Measurements from ENCODE around the gene STEAP3. TPM values are rescaled to one million over a fixed set of nuclear protein-coding genes. Genes with fewer than 3 reads are reported as not detected.

Gene STEAP3
- total RNA-seq, 2 donors from 2014 or later = 4.4 to 7.9 TPM

DNA sequence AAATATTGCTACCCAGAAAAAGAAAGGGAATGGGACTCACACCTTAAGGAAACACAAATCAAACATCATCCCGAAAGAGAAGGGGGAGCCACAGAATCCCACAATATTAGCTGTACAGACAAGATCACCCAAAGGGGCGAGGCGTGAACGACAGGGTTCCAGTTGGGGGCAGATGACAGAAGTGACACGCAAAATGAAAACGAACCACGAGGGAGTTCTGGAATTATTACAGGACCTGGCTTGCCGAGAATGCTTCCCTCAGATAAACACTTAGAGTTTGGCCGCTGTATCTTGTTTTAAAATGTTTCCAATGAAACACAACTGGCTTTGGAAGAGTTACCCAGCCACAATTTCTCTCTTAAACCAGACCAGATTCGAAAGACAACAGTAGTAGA is 82.6 kb downstream of the STEAP3 start:
- H3K9me3 Mint-ChIP-seq = no peaks in the 10 kb centered on the region
- H3K36me3 Mint-ChIP-seq (ENCODE audit: low read depth) = no peaks in the 10 kb centered on the region
- peaks cover 19% of the 10 kb centered on the region for H3K4me1 Mint-ChIP-seq
- Histone ChIP-seq H3K4me3 (ENCODE audit: low read length) (no peak overlapping the region), H3K9me3 (ENCODE audit: control insufficient read depth, low read length) (no peaks in the 10 kb centered on the region), H3K4me1 (ENCODE audit: control insufficient read depth, insufficient read depth, low read length) (no peaks in the 10 kb centered on the region), H3K36me3 (ENCODE audit: control insufficient read depth, insufficient read depth, low read length) (no peaks in the 10 kb centered on the region), H3K27ac (ENCODE audit: low read depth, low read length) (no peak overlapping the region), H3K9ac (ENCODE audit: extremely low read depth, low read length, poor library complexity, severe bottlenecking) (no peak overlapping the region), H3K27me3 (ENCODE audit: control insufficient read depth, insufficient read depth, low read length, poor library complexity, severe bottlenecking) (no peaks in the 10 kb centered on the region)
- no peak overlapping the region for H3K4me3 Mint-ChIP-seq
- H3K27me3 Mint-ChIP-seq (ENCODE audit: insufficient read depth) = no peaks in the 10 kb centered on the region
- TF ChIP-seq CTCF (conservative IDR thresholded peaks at IDR 0.05) = no peak
- no peak for DNase-seq
- WGBS, 2 experiments (ENCODE audit: insufficient coverage in 1 of 2, insufficient read length in 1 of 2) = 91 to 97% methylated on average over 6 to 9 of the region's 10 CpGs
- no peak overlapping the region for H3K27ac Mint-ChIP-seq

DNA sequence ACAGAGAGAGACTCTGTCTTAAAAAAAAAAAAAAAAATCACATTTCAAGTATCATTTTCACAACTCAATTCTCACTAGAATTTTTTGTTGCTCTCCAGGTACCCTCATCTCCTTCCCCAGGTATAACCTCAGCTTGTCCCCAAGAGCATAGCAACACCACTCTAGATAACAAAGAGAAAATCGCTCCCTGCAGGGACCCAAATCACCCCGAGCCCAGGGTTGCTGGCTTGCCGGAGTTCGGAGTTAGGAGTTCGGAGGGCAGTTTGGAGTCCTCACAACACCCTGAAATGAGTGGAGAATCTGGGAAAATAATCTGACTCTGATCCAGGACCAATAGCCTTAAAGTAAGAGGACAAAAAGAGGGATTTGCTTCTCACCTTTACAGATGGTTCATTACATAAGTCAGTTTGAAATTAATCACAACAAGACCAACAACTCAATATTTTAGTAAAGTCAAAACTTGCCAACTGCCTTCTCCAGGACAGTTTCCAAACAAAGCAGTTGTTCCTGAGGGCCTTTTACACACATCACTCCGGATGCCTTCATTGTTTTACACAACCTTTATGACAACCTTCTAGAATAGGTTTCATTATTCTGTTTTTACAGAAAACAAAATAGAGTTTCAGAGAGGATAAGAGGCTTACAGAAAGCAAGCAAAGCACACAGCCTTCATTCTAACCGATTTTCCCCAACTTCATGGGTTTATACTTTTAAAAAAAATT is 83.9 kb downstream of the STEAP3 start:
- no peaks in the 10 kb centered on the region for H3K9me3 ChIP-seq (ENCODE audit: control insufficient read depth, low read length)
- 80% methylated on average over 7 of the region's 7 CpGs; no CpG with 5 or more reads in 1 of the 2 experiments for WGBS, 2 experiments (ENCODE audit: insufficient coverage in 1 of 2, insufficient read length in 1 of 2)
- H3K4me1 Mint-ChIP-seq = peaks cover 18% of the 10 kb centered on the region
- no peaks in the 10 kb centered on the region for H3K27me3 ChIP-seq (ENCODE audit: control insufficient read depth, insufficient read depth, low read length, poor library complexity, severe bottlenecking)
- H3K9ac ChIP-seq (ENCODE audit: extremely low read depth, low read length, poor library complexity, severe bottlenecking) = no peak overlapping the region
- H3K27me3 Mint-ChIP-seq (ENCODE audit: insufficient read depth) = no peaks in the 10 kb centered on the region
- H3K4me1 ChIP-seq (ENCODE audit: control insufficient read depth, insufficient read depth, low read length) = no peaks in the 10 kb centered on the region
- TF ChIP-seq CTCF (conservative IDR thresholded peaks at IDR 0.05) = no peak
- H3K9me3 Mint-ChIP-seq = no peaks in the 10 kb centered on the region
- peak; percentile 64 for DNase-seq
- no peak overlapping the region for H3K27ac ChIP-seq (ENCODE audit: low read depth, low read length)
- H3K4me3 ChIP-seq (ENCODE audit: low read length) = no peak overlapping the region
- H3K36me3 Mint-ChIP-seq (ENCODE audit: low read depth) = no peaks in the 10 kb centered on the region
- H3K27ac Mint-ChIP-seq = no peak overlapping the region
- no peak overlapping the region for H3K4me3 Mint-ChIP-seq
- H3K36me3 ChIP-seq (ENCODE audit: control insufficient read depth, insufficient read depth, low read length) = no peaks in the 10 kb centered on the region

DNA sequence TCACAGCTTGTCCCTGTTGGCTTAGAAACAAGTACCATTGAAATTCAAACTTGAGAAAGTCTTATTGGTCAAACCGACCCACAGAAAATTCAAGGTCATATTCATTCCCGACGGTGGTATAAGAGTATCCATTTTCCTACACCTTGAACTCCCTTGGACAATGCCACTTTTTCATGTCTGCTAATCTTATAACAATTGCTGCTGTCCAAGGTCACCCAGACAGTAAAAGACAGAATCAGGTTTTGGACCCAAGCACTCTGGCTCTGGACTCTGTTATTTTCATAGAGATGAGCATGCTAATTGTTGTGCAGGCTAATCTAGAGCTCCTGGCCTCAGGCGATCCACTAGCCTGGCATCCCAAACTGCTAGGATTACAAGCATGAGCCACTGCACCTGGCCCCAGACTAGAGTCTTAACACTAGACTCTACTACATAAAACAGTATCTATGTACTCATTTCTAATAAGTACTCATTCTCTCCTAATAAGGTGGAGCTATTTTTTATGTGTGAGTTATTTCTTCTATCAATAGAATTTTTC is 85.2 kb downstream of the STEAP3 start:
- Histone ChIP-seq H3K9me3 (ENCODE audit: control insufficient read depth, low read length) (no peaks in the 10 kb centered on the region), H3K36me3 (ENCODE audit: control insufficient read depth, insufficient read depth, low read length) (no peaks in the 10 kb centered on the region), H3K4me3 (ENCODE audit: low read length) (no peak overlapping the region), H3K27ac (ENCODE audit: low read depth, low read length) (no peak overlapping the region), H3K27me3 (ENCODE audit: control insufficient read depth, insufficient read depth, low read length, poor library complexity, severe bottlenecking) (no peaks in the 10 kb centered on the region), H3K4me1 (ENCODE audit: control insufficient read depth, insufficient read depth, low read length) (no peaks in the 10 kb centered on the region), H3K9ac (ENCODE audit: extremely low read depth, low read length, poor library complexity, severe bottlenecking) (no peak overlapping the region)
- TF ChIP-seq CTCF (conservative IDR thresholded peaks at IDR 0.05) = no peak
- H3K4me3 Mint-ChIP-seq = no peak overlapping the region
- no peaks in the 10 kb centered on the region for H3K27me3 Mint-ChIP-seq (ENCODE audit: insufficient read depth)
- H3K9me3 Mint-ChIP-seq = no peaks in the 10 kb centered on the region
- whole genome bisulfite sequencing, 2 experiments (ENCODE audit: insufficient coverage in 1 of 2, insufficient read length in 1 of 2) = 87 to 96% methylated on average over 3 to 4 of the region's 4 CpGs
- no peak overlapping the region for H3K27ac Mint-ChIP-seq
- no peak for DNase-seq
- H3K36me3 Mint-ChIP-seq (ENCODE audit: low read depth) = no peaks in the 10 kb centered on the region
- peaks cover 7% of the 10 kb centered on the region for H3K4me1 Mint-ChIP-seq
